Type B pancreatic cell (in vitro differentiated cells): ENCODE data around the gene ASIC2. TPM values are rescaled to one million over a fixed set of nuclear protein-coding genes. Genes with fewer than 3 reads are reported as not detected.

Experiments used
- DNase-seq: peaks from one replicate; pipeline ENCODE4 v3.0.0; 2021; ENCODE audit warnings: mixed read lengths; ENCODE audit not compliant: unreplicated experiment; ENCODE audit errors: extremely low spot score
- H3K27ac Mint-ChIP-seq: 2 replicates; pipeline ENCODE4 v1.8.0; 2021; ENCODE audit warnings: mild to moderate bottlenecking, mixed read lengths
- H3K27me3 Mint-ChIP-seq: 2 replicates; pipeline ENCODE4 v1.8.0; 2021; ENCODE audit warnings: mixed read lengths
- H3K36me3 Mint-ChIP-seq: 2 replicates; pipeline ENCODE4 v1.8.0; 2021; ENCODE audit warnings: mixed read lengths
- H3K4me1 Mint-ChIP-seq: one replicate; pipeline ENCODE4 v1.8.0; 2021; ENCODE audit warnings: mixed read lengths; ENCODE audit not compliant: unreplicated experiment
- H3K4me3 Mint-ChIP-seq: 2 replicates; pipeline ENCODE4 v1.8.0; 2021; ENCODE audit warnings: mild to moderate bottlenecking, mixed read lengths
- H3K9me3 Mint-ChIP-seq: 2 replicates; pipeline ENCODE4 v1.8.0; 2021; ENCODE audit warnings: mixed read lengths
- total RNA-seq: library from RNA; stranded (reverse); gene quantifications from 2 replicates; pipeline ENCODE4 v1.2.1, GENCODE V29; 2021; ENCODE audit warnings: low replicate concordance
- TF ChIP-seq, protein P1 (sequence below): fragments of 200-600 bp; sonication (generic); conservative IDR thresholded peaks from 2 replicates; pipeline ENCODE4 v1.5.0; 2021; ENCODE audit warnings: antibody characterized with exemption, mild to moderate bottlenecking

Gene ASIC2
- total RNA-seq, 1 donor from 2014 or later = 3.4 TPM

DNA sequence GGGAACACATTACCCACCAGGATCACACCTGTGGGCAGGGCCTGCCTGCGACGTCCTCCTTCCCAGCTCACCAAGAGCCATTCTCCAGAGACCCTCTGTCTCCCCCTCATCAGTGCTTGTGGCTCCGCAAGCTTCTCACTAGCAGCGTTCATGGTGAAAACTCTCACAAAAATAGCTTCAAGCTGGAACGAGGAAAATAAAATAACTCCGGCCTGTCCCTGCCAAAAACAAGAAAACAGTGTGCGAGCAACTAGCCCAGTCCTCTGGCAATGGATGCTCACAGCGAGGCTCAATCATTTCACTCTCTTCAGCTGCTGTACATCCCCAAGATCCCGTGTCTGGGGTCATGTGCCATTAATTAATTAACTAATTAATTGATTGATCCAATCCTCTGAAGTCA lies 283.5 kb downstream of the ASIC2 start:
- Mint-ChIP-seq H3K4me1 (peaks cover 8% of the 10 kb centered on the region), H3K9me3 (no peaks in the 10 kb centered on the region), H3K27ac (no peak overlapping the region), H3K27me3 (peaks cover 4% of the 10 kb centered on the region), H3K36me3 (no peaks in the 10 kb centered on the region), H3K4me3 (no peak overlapping the region)
- TF ChIP-seq, protein P1, sequence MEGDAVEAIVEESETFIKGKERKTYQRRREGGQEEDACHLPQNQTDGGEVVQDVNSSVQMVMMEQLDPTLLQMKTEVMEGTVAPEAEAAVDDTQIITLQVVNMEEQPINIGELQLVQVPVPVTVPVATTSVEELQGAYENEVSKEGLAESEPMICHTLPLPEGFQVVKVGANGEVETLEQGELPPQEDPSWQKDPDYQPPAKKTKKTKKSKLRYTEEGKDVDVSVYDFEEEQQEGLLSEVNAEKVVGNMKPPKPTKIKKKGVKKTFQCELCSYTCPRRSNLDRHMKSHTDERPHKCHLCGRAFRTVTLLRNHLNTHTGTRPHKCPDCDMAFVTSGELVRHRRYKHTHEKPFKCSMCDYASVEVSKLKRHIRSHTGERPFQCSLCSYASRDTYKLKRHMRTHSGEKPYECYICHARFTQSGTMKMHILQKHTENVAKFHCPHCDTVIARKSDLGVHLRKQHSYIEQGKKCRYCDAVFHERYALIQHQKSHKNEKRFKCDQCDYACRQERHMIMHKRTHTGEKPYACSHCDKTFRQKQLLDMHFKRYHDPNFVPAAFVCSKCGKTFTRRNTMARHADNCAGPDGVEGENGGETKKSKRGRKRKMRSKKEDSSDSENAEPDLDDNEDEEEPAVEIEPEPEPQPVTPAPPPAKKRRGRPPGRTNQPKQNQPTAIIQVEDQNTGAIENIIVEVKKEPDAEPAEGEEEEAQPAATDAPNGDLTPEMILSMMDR = no peak
- no peak for DNase-seq

GRCh38 chr17:33007186-33007585 lies 285.9 kb downstream of the ASIC2 start:
- H3K27ac Mint-ChIP-seq = no peak overlapping the region
- no peaks in the 10 kb centered on the region for H3K36me3 Mint-ChIP-seq
- H3K4me1 Mint-ChIP-seq = peaks cover 4% of the 10 kb centered on the region
- DNase-seq = no peak
- H3K27me3 Mint-ChIP-seq = peaks cover 7% of the 10 kb centered on the region
- H3K4me3 Mint-ChIP-seq = no peak overlapping the region
- peaks cover 4% of the 10 kb centered on the region for H3K9me3 Mint-ChIP-seq
- TF ChIP-seq, protein P1 = no peak

GRCh38 chr17:33002246-33002645 lies 290.8 kb downstream of the ASIC2 start:
- DNase-seq = no peak
- Mint-ChIP-seq H3K4me1 (peaks cover 5% of the 10 kb centered on the region), H3K9me3 (peaks cover 4% of the 10 kb centered on the region), H3K27me3 (peaks cover 22% of the 10 kb centered on the region), H3K27ac (no peak overlapping the region), H3K4me3 (no peak overlapping the region), H3K36me3 (no peaks in the 10 kb centered on the region)
- TF ChIP-seq, protein P1 = no peak

GRCh38 chr17:32998887-32999228 lies 294.2 kb downstream of the ASIC2 start:
- DNase-seq = no peak
- H3K4me1 Mint-ChIP-seq = peaks cover 5% of the 10 kb centered on the region

GRCh38 chr17:32998111-32998886 lies 294.8 kb downstream of the ASIC2 start:
- Mint-ChIP-seq H3K27me3 (peaks cover 19% of the 10 kb centered on the region), H3K4me3 (peak overlapping the region; percentile 65), H3K4me1 (peaks cover 5% of the 10 kb centered on the region), H3K36me3 (no peaks in the 10 kb centered on the region), H3K27ac (no peak overlapping the region), H3K9me3 (peaks cover under 1% of the 10 kb centered on the region)
- peak; percentile 87 for DNase-seq
- TF ChIP-seq, protein P1 = peak; percentile 94

More at GRCh38 chr17:32998887-32999228, 294.2 kb downstream of the ASIC2 start:
- no peaks in the 10 kb centered on the region for H3K36me3 Mint-ChIP-seq
- H3K4me3 Mint-ChIP-seq = no peak overlapping the region
- peaks cover 4% of the 10 kb centered on the region for H3K9me3 Mint-ChIP-seq
- TF ChIP-seq, protein P1 = no peak
- peaks cover 19% of the 10 kb centered on the region for H3K27me3 Mint-ChIP-seq
- no peak overlapping the region for H3K27ac Mint-ChIP-seq
